ENCODE measurements around the gene PTPRB. TPM values are rescaled to one million over a fixed set of nuclear protein-coding genes. Genes with fewer than 3 reads are reported as not detected.

The PTPRB gene
- total and polyA plus RNA-seq, 2 donors (not counting 1 experiment from before 2014, with no cell fraction given): 0.66 to 1.6 TPM

DNA sequence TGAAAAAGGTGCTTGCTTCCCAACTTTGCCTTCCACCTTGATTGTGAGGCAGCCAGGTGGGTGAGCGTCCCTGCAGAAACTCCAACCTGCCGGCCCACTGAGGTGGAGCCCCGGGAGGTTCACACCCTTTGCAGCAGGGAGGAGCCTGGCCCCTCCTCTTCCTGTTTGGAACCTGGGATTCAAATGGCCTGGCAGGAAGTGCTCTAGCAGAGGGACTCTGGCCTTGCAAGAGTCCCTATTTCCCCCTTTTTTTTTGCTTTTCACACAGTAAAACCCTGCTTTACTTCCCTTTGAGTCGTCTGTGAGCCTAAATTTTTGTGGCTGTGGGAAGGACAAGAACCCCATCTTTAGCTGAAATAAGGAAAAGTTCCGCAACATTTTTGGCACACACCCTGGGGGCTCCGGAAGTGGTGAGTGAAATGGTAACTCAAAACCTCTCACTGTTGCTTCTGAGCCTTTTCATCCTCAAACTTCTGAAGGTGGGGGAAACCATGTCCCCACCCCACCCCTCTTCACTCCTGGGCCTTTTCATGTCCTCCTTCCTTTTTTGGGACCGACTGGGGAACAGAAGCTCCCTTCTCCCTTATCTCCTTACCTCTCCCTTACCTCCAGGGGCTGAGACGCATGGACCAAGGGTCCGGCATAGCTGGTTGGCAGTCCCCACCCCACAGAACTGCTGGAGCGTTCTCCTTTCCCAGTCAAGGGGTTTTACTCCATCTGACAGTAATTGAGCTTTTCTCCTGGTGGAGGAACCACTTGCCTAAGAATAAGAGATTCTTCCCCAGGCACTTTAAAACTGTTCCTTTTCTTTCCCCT is 169.1 kb downstream of the PTPRB start:
- Histone ChIP-seq H3K9me3 (ENCODE audit: control insufficient read depth, insufficient read depth, low read depth, low read length) (no peaks in the 10 kb centered on the region), H3K27me3 (ENCODE audit: control insufficient read depth, insufficient read depth, low read length) (no peaks in the 10 kb centered on the region), H3K4me2 (ENCODE audit: extremely low read depth, insufficient read depth, low read length) (no peak overlapping the region), H3K79me2 (ENCODE audit: control insufficient read depth, insufficient read depth, low read length) (no peaks in the 10 kb centered on the region), H2AFZ (ENCODE audit: low read length) (no peak overlapping the region), H3K4me1 (ENCODE audit: control insufficient read depth, extremely low read depth, insufficient read depth, low read length) (no peaks in the 10 kb centered on the region), H3K9ac (ENCODE audit: insufficient read depth, low read length) (no peak overlapping the region), H3K27ac (ENCODE audit: insufficient read depth, low read length) (no peak overlapping the region), H3K36me3 (ENCODE audit: control insufficient read depth, insufficient read depth, low read length) (no peaks in the 10 kb centered on the region), H4K20me1 (ENCODE audit: control insufficient read depth, extremely low read depth, insufficient read depth, low read length) (no peaks in the 10 kb centered on the region), H3K4me3 (replicated peaks in 1 of 4; ENCODE audit: control extremely low read depth in 1 of 4, insufficient read depth in 1 of 4, low read depth in 3 of 4, low read length in 4 of 4) (no peak overlapping the region)
- no peak for TF ChIP-seq EZH2 (IDR thresholded peaks at IDR 0.05; ENCODE audit: low read length, missing control alignments)
- TF ChIP-seq, protein P1, sequence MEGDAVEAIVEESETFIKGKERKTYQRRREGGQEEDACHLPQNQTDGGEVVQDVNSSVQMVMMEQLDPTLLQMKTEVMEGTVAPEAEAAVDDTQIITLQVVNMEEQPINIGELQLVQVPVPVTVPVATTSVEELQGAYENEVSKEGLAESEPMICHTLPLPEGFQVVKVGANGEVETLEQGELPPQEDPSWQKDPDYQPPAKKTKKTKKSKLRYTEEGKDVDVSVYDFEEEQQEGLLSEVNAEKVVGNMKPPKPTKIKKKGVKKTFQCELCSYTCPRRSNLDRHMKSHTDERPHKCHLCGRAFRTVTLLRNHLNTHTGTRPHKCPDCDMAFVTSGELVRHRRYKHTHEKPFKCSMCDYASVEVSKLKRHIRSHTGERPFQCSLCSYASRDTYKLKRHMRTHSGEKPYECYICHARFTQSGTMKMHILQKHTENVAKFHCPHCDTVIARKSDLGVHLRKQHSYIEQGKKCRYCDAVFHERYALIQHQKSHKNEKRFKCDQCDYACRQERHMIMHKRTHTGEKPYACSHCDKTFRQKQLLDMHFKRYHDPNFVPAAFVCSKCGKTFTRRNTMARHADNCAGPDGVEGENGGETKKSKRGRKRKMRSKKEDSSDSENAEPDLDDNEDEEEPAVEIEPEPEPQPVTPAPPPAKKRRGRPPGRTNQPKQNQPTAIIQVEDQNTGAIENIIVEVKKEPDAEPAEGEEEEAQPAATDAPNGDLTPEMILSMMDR (conservative IDR thresholded peaks at IDR 0.05 in 1 of 2, IDR thresholded peaks at IDR 0.05 in 1 of 2; ENCODE audit: low read depth in 1 of 2, low read length in 2 of 2): no peak
- no peak for DNase-seq (ENCODE audit: low read depth in 2 of 2)

DNA sequence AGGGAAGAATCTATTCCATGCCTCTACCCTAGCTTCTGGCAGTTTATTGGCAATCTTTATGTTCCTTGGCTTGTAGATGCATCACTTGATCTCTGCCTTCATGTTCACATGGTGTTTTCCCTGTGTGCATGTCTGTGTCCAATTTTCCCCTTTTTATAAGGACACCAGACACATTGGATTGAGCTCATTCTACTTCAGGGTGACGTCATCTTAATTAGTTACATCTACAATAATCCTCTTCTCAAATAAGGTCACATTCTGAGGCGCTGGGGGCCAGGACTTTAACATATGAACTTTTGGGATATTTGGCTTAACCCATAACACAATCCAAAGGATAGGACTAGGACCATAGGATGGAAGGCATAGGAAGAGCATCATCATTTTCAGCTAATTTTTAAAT is 169.8 kb downstream of the PTPRB start:
- H3K27me3 ChIP-seq (ENCODE audit: control insufficient read depth, insufficient read depth, low read length): no peaks in the 10 kb centered on the region
- H3K36me3 ChIP-seq (ENCODE audit: control insufficient read depth, insufficient read depth, low read length): no peaks in the 10 kb centered on the region
- H3K4me1 ChIP-seq (ENCODE audit: control insufficient read depth, extremely low read depth, insufficient read depth, low read length): no peaks in the 10 kb centered on the region
- no peak for DNase-seq (ENCODE audit: low read depth in 2 of 2)
- no peak overlapping the region for H3K4me3 ChIP-seq (replicated peaks in 1 of 4; ENCODE audit: control extremely low read depth in 1 of 4, insufficient read depth in 1 of 4, low read depth in 3 of 4, low read length in 4 of 4)
- no peak overlapping the region for H2AFZ ChIP-seq (ENCODE audit: low read length)
- TF ChIP-seq, protein P1 (conservative IDR thresholded peaks at IDR 0.05 in 1 of 2, IDR thresholded peaks at IDR 0.05 in 1 of 2; ENCODE audit: low read depth in 1 of 2, low read length in 2 of 2): no peak
- TF ChIP-seq EZH2 (IDR thresholded peaks at IDR 0.05; ENCODE audit: low read length, missing control alignments): no peak
- H3K9me3 ChIP-seq (ENCODE audit: control insufficient read depth, insufficient read depth, low read depth, low read length): no peaks in the 10 kb centered on the region
- no peak overlapping the region for H3K9ac ChIP-seq (ENCODE audit: insufficient read depth, low read length)
- H4K20me1 ChIP-seq (ENCODE audit: control insufficient read depth, extremely low read depth, insufficient read depth, low read length): no peaks in the 10 kb centered on the region
- no peak overlapping the region for H3K4me2 ChIP-seq (ENCODE audit: extremely low read depth, insufficient read depth, low read length)
- H3K79me2 ChIP-seq (ENCODE audit: control insufficient read depth, insufficient read depth, low read length): no peaks in the 10 kb centered on the region
- H3K27ac ChIP-seq (ENCODE audit: insufficient read depth, low read length): no peak overlapping the region

DNA sequence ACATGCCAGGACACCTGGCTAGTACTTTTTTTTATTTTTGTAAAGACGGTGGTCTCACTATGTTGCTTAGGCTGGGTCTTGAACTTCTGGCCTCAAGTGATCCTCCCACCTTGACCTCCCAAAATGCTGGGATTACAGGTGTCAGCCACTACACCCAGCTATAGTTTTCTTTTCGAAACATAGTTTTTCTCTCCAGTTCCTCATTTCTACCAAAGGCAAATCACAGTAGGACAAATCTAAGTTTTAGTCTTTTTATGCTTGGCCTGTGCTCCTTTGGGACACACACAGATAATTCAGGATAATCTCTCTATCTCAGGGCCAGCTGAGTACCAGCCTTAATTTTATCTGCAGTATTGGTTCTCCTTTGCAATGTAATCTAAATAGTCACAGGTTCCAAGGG is 170.5 kb downstream of the PTPRB start:
- no peak overlapping the region for H3K9ac ChIP-seq (ENCODE audit: insufficient read depth, low read length)
- no peak for TF ChIP-seq EZH2 (IDR thresholded peaks at IDR 0.05; ENCODE audit: low read length, missing control alignments)
- TF ChIP-seq, protein P1 (conservative IDR thresholded peaks at IDR 0.05 in 1 of 2, IDR thresholded peaks at IDR 0.05 in 1 of 2; ENCODE audit: low read depth in 1 of 2, low read length in 2 of 2): no peak
- no peak overlapping the region for H2AFZ ChIP-seq (ENCODE audit: low read length)
- no peaks in the 10 kb centered on the region for H3K79me2 ChIP-seq (ENCODE audit: control insufficient read depth, insufficient read depth, low read length)
- H3K4me1 ChIP-seq (ENCODE audit: control insufficient read depth, extremely low read depth, insufficient read depth, low read length): no peaks in the 10 kb centered on the region
- no peak overlapping the region for H3K4me3 ChIP-seq (replicated peaks in 1 of 4; ENCODE audit: control extremely low read depth in 1 of 4, insufficient read depth in 1 of 4, low read depth in 3 of 4, low read length in 4 of 4)
- H3K4me2 ChIP-seq (ENCODE audit: extremely low read depth, insufficient read depth, low read length): no peak overlapping the region
- no peaks in the 10 kb centered on the region for H3K36me3 ChIP-seq (ENCODE audit: control insufficient read depth, insufficient read depth, low read length)
- H3K9me3 ChIP-seq (ENCODE audit: control insufficient read depth, insufficient read depth, low read depth, low read length): no peaks in the 10 kb centered on the region
- H3K27me3 ChIP-seq (ENCODE audit: control insufficient read depth, insufficient read depth, low read length): no peaks in the 10 kb centered on the region
- DNase-seq (ENCODE audit: low read depth in 2 of 2): no peak
- no peak overlapping the region for H3K27ac ChIP-seq (ENCODE audit: insufficient read depth, low read length)
- H4K20me1 ChIP-seq (ENCODE audit: control insufficient read depth, extremely low read depth, insufficient read depth, low read length): no peaks in the 10 kb centered on the region
